Hematopoietic multipotent progenitor cell treated with erythropoietin and hydrocortisone succinate and interleukin-3 and kit ligand, for 15 days (in vitro differentiated cells): ENCODE measurements around the gene SPEN.
"Not testable (repeated sequence)": the region's sequence is repeated elsewhere in the genome, so short reads cannot be mapped to it uniquely, and the experiment has no call there.

Experiments
- DNase-seq: peaks from one replicate; pipeline ENCODE4 v3.0.0-alpha.2; 2015; ENCODE audit warnings: low spot score

The SPEN gene

GRCh38 chr1:15962671-15963362 lies 115.3 kb downstream of the SPEN start:
- no peak for DNase-seq

GRCh38 chr1:15963363-15963967 lies 116.0 kb downstream of the SPEN start:
- no peak for DNase-seq

GRCh38 chr1:15963968-15964648 lies 116.6 kb downstream of the SPEN start:
- DNase-seq = no peak

- no peak for DNase-seq
Measured at GRCh38 chr1:15965228-15965767, 117.8 kb downstream of the SPEN start.

GRCh38 chr1:15966081-15966955 lies 118.8 kb downstream of the SPEN start:
- DNase-seq = no peak

GRCh38 chr1:15966956-15967344 lies 119.4 kb downstream of the SPEN start:
- no peak for DNase-seq

- no peak for DNase-seq
Measured at GRCh38 chr1:15968172-15968571, 120.7 kb downstream of the SPEN start.

GRCh38 chr1:15969321-15969880 lies 121.9 kb downstream of the SPEN start:
- DNase-seq = no peak

GRCh38 chr1:15970911-15971310 lies 123.4 kb downstream of the SPEN start:
- DNase-seq = no peak

- DNase-seq = no peak
Measured at GRCh38 chr1:15972409-15972808, 124.9 kb downstream of the SPEN start.

- DNase-seq = no peak
Measured at GRCh38 chr1:15973772-15974171, 126.3 kb downstream of the SPEN start.

GRCh38 chr1:15974855-15975254 lies 127.3 kb downstream of the SPEN start:
- DNase-seq = no peak

- DNase-seq = peak; percentile 50
Measured at GRCh38 chr1:15975358-15975804, 127.9 kb downstream of the SPEN start.

GRCh38 chr1:15975805-15976680 lies 128.5 kb downstream of the SPEN start, which contains the start of gene ZBTB17:
Gene ZBTB17, minus strand, starts transcription at chr1:15976101. Its CDS starts 27,606 bp downstream, at chr1:15948495.
- DNase-seq = peak; percentile 94

- DNase-seq = not testable (repeated sequence)
Measured at GRCh38 chr1:15977947-15978346, 130.4 kb downstream of the SPEN start.

GRCh38 chr1:15981679-15982078 lies 134.2 kb downstream of the SPEN start:
- DNase-seq = no peak

GRCh38 chr1:15983275-15983674 lies 135.8 kb downstream of the SPEN start:
- no peak for DNase-seq

- no peak for DNase-seq
Measured at GRCh38 chr1:15985611-15986297, 138.2 kb downstream of the SPEN start.

GRCh38 chr1:15988856-15989736 lies 141.6 kb downstream of the SPEN start:
- DNase-seq = no peak
